GM21390 (cell line): ENCODE results near the gene SLC25A4.
A peak's percentile ranks its signal among the peaks of the same experiment; 100 is the strongest.

Experiments
- ATAC-seq: cut with Tn5 transposase; IDR thresholded peaks from one replicate; pipeline ENCODE4 v1.9.1; 2021; ENCODE audit not compliant: unreplicated experiment

The SLC25A4 gene

DNA sequence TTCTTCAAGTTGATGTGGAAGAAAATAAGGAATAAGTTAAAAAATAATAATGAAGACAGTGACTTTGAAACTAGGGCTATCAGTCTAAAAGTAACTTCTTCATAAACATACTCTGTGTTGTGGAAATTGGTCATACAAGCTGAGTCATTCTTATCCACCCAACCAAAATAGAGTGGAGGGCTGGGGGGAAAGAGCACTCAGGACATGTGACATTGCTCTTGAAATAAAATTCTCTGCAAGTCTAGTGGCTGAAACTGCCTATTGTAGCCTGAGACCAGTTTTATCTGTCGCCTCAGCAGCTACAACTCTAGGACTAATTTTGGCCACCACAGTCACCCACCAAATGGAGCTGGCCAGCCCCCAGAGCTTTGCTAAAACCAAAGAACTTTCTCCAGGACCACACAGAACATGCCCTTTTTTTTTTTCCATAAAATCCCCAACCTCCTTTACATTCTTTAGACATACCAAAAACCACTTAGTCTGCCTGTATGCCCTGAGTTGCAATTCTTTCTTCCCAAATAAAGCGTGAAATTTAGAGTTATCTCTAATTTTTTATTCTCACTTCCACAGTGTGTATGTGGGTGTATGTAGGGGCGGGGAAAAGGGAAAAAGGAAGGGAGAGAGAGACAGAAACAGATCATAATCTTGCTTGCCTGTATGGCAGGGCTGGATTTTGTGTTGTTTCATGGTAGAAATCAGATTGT is 23.0 kb upstream of the SLC25A4 start:
- ATAC-seq = no peak

DNA sequence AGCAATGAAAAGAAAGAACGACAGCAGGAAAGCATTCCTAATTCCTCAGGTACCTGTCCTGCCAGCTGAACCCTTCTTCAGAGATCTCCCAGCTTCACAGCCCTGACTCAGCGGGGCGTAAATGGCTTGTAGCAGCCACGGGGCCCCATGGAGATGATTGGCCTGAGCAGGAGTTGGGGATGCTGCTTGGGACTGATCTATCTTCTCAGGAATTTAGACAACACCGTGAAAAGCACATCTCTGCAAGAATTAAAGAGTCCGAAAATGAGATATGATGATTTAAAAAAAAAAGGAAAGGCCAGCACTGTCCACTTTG is 22.5 kb upstream of the SLC25A4 start:
- no peak for ATAC-seq

DNA sequence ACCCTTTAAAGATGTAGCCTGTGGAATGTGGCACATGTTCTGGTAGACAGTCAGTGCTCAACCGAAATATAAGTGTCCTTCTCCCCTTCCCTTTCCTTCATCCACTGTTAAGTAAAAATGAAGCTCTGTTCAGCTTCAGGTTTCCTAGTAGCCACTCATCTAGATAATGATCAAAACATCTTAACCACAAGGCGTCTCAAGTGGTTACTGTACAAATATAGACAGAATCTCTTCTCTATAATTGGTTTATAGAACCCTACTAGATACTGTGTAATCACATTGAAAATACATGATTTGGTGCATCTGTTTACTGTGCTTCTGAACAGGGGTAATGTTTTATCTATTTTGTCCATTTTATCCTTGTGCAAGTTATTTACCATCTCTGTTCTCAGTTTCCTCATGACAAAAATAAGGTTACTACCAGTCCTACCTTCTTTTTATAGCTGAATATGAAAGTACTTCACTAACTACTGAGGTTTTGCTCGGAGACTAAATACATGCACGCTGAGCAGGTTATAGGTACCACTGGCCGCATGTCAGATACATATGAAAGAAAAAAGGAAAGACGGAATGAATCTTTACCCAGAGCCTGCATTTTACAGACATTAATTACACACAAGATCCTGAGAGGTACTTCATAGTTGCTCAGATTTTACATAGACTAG is 20.3 kb upstream of the SLC25A4 start:
- ATAC-seq = peak; percentile 80

DNA sequence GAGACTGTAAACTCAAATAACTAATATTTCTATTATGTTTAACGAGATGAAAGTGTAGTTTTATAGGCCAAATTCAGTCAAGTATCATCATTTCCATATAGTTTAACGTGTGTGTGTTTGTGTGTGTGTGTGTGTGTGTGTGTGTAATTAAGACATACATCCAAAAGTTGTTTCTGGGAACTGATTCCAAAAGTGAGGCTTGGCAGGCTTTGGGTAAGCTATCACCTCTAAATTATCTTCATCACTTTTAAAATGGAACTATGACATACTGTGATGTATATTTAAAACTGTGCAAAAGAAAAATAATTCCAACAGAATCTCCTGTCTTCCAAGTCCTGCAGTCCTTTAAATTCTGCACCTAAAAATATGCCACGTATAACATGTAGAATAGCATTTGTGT is 19.1 kb upstream of the SLC25A4 start:
- no peak for ATAC-seq

DNA sequence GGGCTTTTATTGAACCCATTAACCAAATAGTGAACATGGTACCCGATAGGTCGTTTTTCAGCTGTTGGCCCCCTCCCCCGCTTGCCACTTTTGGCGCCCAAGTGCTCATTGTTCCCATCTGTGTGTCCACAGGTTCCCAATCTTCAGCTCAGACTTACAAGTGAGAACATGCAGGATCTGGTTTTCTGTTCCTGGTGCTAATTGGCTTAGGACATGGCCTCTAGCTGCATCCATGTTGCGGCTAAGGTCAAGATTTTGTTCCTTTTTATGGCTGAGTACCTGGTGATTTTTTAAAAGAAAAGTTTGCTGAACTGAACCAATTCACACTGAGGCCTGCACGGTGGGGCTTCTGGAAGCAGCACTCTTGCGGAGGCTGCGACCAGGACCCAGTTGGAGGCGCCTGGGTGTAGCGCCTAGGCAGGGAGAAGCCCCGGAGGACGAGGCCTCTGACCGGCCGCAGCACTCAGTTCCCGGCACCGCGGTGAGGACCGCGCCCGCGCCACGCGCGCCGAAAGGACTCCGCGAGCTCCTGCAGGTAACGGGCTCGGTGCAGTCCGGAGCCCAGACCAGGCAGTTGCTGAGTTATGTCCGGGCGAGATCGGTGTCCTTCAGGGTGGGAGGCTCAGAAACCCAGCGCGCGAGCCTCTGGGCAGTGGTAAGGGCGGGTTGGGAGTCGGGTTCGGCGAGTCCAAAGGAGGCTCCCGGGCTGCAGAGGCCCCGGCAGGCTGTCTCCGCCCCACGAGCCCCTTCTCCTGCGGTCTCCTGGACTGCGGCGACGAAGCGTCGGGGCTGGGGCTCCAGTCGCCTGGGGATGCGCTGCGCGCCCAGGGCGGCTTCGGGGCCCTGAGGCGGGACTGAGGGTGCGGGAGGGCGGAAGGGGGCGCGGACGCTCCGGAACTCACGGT is 15.8 kb upstream of the SLC25A4 start:
- no peak for ATAC-seq

DNA sequence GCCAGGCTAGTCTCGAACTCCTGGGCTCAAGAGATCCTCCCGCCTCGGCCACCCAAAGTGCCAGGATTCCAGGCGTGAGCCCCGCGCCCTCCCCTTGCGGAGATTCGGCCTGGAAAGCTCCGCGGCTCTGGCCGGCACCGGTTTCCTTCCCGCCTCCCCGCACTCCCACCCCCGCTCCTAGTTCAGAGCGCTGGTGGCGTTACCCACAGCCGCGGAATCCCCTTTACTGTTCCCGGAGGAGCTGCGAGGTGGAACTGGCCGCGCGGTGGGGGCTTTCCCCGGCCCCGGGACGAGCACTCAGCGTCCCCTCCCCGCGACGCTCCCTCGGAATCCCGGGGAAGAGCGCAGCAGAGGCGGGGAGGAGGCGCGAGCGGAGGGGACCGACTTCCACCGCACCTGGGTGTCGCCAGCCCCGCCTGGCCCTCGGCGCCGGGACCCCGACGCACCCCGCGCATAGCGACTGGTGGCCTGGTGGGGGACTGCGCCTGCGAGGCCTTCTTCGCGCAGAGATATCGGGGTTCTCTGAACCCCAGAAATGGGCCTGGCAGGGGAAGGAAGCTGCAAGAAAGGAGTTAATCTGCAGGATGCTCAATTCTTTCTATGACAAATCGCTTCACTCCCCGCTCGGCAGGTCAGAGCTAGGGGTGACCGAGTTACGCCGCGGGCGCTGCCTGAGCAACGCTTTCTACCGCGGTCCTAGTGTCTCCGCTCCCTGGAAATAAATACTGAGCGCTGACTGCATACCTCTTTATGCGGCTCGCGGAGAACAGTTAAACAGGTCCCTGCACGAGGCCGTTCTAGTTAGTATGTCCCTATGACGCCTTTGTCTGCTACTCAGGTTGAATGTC is 14.6 kb upstream of the SLC25A4 start:
- ATAC-seq = peak; percentile 60

DNA sequence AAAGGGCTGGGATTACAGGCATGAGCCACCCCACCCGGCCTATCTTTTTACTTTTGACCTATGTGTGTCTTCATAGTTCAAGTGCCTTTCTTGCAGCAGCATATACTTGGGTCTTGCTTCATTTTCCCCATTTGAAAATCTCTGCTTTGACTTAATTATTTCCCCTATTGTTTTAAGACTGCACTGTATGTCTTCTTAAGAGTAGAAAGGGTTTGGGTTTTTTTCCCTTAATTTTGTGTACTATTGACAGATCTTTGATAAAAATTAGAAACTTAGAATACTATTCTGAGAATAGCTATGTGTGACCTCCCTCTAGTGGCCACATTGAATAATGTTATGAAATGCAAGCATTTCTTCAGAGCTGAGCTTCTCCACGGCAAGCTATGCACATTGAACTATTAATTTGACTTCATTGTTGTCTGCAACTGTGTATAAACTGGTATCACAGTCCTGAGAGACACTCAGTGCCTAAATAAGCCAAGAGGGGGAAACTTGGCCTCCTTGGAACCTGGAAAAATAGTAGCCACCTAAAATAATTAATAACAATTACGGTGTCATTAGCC is 8.7 kb upstream of the SLC25A4 start:
- peak; percentile 88 for ATAC-seq

DNA sequence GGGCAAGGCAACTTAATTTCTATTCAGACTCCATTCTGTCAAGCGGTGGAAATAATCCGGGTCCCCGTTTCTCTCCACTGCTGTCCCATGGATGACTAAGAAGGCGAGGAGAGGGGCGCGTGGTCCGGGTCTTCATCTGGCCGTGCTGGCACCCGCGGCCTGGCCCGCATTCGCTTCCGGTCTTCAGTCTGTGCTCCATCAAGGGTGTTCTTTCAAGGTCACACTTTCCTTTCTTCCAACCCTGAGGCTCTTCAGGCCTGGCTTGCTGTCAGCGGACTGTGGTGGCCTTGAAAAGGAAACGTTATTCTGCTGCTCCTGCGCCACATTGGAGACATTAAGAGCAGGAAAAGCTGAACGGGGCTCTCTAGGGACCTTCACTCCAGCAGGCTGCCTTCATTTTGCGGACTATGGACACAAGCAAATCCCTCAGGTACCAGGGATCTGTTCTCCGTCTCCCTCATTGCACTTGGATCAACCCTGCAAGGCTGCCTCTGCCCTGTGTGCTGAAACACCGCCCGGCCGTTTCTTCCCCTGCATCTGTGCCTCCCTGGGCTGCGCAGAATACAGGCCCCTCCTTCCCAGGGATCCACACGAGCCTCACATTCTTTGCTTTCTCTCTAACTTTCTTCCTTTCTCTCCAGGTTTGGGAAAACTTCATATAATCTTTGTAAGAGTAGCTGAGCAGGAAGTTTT is 5.7 kb upstream of the SLC25A4 start:
- ATAC-seq = no peak

DNA sequence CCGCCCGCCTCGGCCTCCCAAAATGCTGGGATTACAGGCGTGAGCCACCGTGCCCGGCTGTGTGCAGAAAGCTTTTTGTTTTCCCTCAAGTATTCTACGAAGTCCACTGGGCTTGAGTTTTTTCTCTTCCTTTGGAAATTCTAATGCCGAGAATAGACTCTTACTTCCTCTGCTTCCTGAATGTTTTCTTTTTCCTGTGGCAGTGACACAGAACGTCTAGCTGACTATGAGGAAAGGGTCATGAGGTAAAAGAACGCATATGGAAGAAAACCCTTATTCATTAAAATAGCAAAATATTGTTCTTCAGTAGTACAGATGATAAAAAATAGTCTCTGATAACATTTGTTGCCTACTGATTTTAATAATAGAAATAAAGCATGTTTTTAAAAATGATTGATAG is 4.9 kb upstream of the SLC25A4 start:
- no peak for ATAC-seq

DNA sequence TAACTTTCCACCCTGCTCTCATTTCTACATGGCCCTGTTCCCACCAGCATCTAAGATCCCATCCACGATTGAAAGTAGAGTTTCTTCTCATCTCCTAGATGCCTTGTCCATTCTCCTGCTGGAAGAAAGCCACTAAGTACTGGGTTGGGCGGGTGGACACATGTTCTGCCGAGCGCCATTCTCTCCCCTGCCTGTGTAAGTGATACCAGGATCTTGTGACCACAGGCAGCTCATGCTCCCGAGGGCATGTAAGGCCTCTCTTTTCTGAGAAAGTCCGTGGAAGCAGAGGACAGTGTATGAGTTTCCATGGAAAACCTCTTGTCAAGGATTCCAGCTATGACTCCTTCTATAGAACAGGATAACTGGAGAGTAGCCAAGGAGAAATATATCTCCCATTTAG is 3.3 kb upstream of the SLC25A4 start:
- no peak for ATAC-seq

DNA sequence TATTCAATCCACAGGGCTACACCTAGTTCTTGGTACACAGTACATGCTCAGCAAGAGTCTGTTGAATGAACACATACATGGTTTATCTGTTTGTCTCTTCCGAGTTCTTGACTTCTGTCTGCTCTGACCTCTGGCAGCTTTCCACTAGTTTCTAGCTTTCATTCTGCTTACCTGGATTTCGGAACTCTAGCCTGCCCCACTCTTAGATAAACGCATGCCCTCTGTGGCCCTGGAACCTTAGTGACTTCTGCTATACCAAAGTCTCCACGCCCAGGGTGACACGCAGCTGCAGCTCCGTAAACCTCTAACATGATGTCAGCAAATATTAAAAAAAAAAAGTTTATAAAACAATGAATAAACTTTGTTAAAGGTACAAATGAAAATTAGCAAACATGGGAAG is 1.3 kb upstream of the SLC25A4 start:
- ATAC-seq = no peak

DNA sequence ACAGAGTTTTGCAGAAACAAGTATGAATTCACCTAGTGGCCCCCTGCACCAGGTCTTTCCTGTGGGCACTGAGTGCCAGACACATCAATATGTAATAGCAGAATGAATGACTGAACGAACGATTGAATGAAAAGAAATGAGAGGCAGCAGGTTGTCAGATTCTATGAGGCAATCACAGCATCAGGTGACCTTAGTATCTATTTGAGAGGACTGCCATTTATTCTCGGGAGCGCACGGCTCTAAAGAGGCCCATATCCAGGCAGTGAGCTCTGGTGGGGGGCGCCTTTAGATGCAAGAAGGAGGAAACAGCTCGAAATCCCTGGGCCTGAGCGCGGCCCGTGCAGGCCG is 528 bp upstream of the SLC25A4 start:
- ATAC-seq = no peak

DNA sequence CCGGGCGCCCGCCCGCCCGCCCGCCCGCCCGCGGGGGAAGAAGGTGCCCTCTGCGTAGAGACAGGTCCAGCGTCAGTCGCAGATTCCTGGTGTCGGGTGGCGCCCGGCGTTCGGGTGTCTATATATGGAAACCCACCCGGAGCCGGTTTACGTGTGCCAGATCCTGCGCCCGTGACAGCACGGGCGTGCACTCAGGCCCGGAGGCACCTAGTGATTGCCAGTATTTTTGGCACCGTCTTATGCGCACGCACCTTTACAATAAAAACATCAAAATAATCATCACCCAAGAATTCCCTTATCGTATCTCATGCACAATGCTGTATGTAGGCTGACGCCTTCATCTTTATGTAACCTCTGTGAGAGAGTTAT is 519 bp downstream of the SLC25A4 start:
- ATAC-seq = peak; percentile 25

DNA sequence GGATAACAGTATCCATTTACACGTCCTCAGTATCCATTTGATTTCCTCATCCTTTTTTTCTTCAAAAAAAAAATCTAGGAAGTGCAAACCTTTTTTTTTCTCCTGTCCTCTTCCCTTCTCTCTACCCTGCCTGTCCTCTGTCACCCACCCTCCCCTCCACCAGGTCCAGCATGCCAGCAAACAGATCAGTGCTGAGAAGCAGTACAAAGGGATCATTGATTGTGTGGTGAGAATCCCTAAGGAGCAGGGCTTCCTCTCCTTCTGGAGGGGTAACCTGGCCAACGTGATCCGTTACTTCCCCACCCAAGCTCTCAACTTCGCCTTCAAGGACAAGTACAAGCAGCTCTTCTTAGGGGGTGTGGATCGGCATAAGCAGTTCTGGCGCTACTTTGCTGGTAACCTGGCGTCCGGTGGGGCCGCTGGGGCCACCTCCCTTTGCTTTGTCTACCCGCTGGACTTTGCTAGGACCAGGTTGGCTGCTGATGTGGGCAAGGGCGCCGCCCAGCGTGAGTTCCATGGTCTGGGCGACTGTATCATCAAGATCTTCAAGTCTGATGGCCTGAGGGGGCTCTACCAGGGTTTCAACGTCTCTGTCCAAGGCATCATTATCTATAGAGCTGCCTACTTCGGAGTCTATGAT is 1.7 kb downstream of the SLC25A4 start:
- no peak for ATAC-seq

DNA sequence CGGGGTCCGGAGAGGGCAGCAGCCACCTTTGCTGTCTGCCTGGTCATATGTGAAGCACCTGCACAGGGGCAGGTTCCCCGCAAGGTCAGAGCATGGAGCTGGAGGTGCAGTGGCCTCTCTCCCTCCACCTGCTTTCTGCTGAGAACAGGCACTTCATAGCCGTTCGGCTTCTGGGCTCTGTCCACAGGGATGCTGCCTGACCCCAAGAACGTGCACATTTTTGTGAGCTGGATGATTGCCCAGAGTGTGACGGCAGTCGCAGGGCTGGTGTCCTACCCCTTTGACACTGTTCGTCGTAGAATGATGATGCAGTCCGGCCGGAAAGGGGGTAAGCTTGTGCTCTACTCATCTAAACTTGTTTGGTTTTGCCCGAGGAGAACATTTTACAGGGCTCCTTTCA is 2.5 kb downstream of the SLC25A4 start:
- ATAC-seq = no peak

DNA sequence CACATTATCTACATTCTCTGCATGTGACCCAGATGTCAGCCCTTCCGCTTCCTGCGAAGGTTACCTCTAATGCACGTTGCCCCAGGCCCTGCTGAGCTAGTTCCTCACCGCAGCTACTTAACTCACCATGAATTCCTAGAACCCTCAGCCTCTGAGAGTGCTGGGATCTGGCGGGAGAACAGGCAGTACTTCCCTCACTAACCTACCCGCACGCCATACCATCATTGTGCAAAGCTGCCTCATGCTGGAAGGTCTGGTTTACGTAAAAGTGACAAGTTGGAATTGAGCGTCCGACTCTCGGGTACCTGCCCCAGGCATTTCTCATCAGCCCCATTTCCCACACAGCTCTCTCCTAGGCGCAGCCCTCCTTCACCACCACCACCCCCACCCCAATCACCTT is 6.3 kb downstream of the SLC25A4 start:
- ATAC-seq = no peak

DNA sequence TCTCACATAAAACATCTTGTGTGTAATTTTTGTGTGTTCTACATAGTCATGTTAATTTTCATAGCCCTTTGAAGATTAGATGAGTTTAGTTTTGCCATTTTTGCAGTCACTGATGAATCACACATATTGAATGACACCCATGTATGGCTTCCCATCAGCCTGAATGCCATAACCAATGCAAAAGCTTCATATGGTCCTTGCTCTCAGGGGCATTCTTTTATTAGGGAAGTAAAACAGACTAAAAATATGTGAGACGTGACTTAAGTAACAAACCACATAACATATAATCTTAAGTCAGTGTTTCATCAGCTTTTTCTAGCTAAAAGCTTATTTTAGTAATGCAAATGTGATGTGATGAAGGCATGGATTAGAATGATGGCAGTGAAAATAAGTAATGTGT is 8.2 kb downstream of the SLC25A4 start:
- ATAC-seq = no peak

DNA sequence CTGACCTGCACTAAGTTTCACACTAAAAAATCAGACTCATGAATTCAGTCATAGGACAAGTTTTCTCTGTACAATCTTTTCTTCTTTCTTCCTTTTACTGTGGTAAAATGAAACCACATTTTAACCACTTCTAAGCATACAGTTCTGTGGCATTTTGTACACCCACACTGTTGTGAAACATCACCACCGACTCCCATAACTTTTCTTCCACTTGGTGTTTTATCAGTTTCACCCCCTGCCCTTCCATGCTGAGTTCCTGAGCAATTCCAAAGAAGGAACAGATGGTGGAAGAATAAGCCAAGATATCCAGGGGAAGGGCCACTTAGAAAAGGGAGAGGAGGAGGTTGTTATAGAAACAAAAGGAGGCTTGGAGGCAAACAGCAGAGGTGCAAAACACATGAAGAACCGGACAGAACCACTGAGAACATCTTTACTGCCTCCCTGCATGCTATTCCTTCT is 22.6 kb downstream of the SLC25A4 start:
- peak; percentile 97 for ATAC-seq

DNA sequence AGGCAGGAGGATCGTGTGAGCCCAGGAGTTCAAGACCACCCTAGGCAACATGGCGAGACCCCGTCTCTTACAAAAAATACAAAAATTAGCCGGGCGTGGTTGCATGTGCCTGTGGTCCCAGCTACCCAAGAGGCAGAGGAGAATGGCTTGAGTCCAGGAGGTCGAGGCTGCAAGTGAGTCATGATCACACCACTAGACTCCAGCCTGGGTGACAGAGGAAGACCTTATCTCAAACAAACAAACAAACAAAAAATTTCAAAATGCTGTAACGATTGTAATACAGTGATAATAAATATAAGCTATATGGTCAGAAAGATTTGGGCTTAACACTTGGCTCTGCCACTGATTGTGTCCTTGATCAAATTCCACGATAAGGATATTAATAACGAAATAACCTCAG is 24.2 kb downstream of the SLC25A4 start:
- no peak for ATAC-seq
